GM19043 (cell line): ENCODE measurements around the gene RABEPK.
"Not testable (repeated sequence)": the region's sequence is repeated elsewhere in the genome, so short reads cannot be mapped to it uniquely, and the experiment has no call there.

Experiments used
- ATAC-seq: cut with Tn5 transposase; IDR thresholded peaks from one replicate; pipeline ENCODE4 v1.9.1; 2021; ENCODE audit warnings: low read depth; ENCODE audit not compliant: unreplicated experiment

RABEPK gene

DNA sequence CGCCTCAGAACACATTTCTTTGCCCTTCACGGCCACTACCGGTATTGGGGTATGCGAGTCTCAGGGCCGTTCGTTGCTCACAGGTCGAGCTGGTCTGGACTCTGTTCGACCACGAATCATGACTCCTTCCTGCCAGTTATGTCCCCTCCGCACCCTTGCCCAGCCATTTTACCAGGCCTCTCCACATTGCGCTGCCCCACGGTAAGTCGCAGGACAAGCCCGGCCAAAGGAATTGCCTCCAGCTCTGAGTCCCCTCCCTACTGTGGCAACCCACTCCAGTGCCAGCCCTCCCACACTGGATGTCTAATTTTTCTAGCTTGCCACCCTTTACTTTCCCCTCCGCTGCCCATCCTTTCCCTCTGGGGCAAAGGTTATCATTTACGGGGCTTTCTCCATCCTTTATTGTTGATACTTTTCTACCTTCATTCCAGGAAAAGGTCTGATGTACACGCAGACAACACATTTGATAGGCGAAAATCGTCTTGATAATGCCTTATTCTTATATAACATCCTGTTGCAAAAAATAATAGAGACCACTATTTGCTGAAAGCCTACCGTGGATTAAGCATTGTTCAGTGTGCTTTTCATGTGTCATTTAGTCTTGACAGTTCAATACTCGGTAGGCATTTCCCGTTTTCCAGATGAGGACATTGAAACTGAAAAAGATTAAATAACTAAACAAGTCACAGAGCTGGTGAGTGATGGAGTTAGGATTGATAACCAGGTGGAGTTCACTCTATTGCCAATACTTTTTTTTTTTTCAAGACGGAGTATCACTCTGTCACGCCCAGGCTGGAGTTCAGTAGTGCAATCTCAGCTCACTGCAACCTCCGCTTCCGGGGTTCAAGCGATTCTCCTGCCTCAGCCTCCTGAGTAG lies 41.8 kb downstream of the RABEPK start:
- peak; percentile 10 for ATAC-seq

DNA sequence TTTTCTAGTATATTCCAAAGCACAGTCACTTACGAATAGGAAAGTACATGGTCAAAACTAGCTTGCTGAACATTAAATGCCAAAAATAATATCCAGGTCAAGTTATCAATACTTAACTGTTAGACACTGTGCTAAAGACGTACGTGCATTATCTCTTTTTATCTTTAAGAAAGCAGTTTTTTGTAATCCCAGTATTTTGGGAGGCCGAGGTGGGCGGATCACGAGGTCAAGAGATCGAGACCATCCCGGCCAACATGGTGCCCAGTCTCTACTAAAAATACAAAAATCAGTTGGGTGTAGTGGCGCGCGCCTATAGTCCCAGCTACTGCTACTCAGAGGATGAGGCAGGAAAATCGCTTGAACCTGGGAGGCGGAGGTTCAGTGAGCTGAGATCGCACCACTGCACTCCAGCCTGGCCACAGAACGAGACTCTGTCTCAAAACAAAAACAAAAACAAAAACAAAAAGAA lies 43.5 kb downstream of the RABEPK start:
- ATAC-seq: no peak

DNA sequence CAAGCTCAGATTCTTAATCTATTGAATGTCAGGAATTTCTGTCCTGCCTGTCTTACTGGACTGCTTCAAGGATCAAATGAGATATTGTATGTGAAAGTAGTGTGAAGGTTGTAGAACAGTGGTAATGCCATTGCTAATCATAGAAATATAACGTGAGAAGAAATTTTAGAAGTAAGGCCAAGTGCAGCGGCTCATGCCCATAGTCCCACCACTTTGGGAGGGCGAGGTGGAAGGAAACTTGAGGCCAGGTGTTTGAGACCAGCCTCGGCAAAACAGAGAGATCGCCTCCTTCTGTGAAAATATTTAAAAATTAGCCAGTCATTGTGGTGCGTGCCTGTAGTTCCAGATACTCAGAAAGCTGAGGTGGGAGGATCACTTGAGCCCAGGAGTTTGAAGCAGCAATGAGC lies 45.9 kb downstream of the RABEPK start:
- no peak for ATAC-seq

DNA sequence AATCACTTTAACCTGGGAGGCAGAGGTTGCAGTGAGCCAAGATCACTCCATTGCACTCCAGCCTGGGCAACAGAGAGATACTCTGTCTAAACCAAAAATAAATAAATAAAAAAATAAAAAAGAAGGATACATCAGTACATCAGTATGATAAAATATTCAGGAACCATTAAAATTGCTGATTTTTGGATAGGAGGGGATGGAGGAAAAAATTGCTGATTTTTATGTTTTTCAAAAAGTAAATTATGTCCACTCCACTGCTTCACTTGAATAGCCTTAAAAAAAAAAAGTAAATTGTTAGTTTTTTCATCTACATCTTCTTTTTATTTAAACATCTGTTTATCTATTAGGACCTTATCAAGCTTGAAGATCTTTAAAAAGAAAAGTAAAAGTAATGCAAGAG lies 53.9 kb downstream of the RABEPK start:
- ATAC-seq: no peak

DNA sequence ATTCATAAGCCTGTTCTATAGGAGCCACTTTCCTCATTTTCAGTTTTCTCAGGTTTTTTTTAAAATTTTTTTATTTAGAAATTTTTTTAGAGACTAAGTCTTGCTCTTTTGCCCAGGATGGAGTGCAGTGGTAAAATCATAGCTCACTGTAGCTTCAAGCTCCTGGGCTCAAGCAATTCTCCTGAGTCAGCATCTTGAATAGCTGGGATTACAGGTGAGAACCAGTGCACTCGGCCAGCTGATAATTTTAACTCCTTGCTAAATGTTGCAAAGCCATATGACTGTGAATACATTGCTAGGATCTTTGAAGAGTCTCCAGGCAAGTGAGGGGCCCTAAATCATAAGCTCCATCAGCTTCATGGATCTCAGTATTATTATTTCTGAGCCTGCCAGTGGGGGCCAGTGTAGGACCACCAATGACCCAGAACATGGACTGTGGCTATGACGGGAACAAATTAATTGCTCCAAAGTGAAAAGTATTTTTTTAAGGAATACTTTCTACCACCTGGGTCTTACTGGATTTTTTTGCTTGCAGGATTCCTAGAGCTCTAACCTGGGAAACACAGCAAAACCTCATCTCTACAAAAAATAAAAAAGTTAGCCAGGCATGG lies 55.5 kb downstream of the RABEPK start:
- ATAC-seq: no peak

DNA sequence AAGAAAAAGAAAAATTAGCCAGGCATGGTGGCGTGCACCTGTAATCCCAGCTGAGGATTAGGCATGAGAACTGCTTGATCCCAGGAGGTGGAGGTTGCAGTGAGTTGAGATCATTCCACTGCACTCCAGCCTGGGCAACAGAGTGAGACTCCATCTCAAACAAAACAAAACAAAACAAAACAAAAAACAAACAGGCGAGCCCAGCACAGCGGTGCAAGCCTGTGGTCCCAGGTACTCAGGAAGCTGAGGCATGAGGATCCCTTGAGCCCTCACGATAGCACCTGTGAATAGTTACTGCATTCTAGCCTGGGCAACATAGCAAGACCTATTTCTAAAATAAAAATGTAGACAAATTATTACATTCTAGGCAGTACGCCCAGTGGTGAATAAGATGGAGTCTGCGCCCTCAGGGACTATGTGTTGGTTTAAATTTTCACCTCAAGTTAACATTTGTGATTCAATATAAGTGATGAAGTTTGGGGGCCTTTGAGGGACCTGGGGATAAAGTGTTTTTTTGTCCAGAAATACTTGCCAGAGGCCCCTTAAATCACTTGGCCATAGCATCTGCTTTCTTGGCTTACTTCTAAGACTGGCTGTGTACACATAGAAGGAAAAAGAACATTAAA lies 57.9 kb downstream of the RABEPK start:
- ATAC-seq: no peak

DNA sequence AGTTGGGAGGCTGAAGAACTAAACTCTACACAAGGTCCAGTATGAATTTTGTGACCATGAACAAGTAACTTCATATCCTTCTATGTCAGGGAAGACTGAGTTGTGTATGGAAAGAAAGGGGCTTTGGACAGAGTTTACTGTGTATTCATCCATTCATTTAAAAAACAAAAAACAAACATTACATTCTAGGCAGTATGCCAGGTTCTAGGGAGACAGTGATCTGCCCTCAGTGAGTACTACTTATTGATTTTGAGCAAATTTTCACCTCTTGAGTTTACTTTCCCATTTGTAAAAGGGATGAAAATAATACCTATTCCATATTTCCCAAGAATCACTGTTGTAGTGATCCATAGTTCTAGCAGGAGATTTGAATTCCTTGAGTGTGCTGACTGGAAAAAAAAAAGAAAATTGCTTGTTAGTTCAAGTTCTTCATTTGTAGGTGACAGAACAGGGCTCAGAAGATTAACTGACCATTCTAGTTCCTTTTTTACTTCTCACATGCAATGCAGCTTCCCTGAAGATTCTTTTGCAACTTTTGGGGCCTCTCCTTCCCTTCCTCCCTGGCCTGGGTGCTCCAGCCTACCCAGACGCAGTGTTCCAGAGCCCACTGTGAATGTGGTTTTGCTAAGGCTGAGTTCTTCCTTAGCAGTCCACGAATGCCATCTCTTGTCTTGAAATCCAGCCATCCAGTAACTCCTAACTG lies 58.6 kb downstream of the RABEPK start:
- no peak for ATAC-seq

DNA sequence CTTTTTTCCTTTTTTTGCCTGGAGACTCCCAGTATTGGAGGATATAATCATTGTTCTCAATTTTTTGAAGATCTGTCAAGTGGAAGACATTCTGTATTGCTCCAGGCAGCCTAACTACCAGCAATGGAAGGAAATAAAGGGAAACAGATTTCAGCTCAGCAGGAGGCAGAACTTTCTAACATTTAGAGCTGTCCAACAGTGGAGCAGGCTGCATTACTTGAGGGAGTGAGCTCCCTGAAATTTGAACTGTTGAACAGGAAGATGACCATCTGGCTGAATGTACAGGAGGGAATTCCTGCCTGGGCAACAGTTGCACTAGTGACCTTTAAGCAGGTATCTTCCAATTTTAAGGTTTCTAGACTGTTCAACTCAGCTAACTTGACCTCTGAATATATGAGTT lies 60.2 kb downstream of the RABEPK start:
- ATAC-seq: no peak

DNA sequence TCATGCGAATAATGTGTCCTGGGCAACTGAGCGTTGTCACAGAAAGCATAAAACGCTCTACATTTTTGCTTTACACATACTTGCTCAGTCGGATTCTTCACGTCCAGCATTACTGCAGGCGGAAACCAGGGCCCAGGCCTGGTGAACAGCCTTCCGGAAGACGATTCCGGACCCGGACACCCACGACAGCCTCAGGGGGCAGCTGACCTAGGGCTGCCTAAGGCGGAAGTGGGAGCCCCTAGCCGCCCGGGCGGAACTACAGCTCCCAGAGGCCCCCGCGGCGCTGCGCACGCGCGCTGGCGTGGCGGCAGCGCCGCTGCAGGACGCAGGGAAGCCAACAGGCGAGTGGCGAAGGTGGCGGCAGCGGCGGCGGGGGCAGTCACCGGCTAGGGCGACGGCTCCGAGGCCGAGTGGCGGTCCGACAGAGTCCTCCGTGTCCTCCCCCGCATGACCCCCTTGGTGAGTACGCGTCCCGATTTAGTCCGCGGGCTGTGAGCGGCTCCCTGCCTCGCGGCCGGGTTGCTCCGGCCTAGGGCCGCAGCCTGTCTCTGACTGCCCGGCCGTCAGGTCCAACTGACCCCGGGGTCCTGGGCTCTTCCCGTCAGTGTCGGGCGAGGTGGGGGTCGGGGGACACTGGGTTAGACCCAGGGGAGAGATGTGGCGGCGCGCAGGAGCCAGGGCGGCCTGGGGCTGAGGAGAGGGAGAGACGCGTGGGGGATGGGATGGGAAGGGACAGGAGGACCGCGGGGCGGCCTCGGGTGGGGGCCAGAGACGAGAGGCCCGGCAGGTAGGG lies 61.4 kb downstream of the RABEPK start, which contains the start of gene GAPVD1:
Gene GAPVD1 (plus strand): TSS at position 326 of the 793 bp plus-strand sequence. CDS start 37,096 bp downstream, outside the sequence.
- ATAC-seq: peak; percentile 97

DNA sequence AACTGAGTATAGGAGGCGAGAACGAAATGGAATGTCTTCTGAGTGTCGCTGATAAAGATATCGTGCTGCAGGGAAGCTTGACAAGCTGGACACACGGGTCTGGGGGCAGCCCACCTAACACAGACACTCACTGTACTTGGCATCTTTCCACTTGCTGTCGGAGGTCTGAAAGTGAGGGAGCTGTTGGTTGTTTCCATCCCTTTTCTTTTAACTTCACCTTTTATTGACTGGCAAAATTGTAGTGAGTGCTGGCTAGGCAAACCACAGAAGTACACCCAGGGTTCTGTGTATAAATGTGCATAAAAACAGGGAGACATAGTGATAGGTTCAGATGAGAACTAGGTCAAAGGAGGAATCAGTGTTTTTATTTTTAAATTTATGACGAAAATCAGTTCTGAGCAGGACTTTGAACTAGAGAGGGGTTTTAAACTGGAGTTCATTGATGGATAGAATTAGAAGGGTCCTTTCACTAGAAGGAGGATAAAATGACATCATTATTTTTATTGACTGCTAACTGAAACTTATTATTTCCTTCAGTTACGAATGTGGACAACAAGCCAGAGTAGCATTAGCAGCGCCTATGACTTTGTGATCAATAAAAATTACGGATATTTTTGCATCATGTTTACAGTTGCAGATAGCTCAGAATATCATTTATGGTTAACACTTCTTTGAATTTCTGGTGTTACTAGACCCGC lies 62.1 kb downstream of the RABEPK start:
- ATAC-seq: no peak

DNA sequence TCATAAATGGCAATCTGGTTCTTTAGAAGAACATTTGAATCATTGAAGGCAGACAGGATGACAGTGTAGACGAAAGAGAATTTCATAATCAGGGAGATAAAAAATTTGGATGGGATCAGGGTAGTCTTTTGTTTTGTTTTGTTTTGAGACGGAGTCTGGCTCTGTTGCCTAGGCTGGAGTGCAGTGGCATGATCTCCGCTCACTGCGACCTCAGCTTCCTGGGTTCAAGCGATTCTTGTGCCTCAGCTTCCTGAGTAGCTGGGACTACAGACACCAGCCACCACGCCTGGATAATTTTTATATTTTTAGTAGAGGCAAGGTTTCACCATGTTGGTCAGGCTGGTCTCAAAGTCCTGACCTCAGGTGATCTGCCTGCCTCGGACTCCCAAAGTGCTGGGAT lies 63.7 kb downstream of the RABEPK start:
- ATAC-seq: not testable (repeated sequence)

DNA sequence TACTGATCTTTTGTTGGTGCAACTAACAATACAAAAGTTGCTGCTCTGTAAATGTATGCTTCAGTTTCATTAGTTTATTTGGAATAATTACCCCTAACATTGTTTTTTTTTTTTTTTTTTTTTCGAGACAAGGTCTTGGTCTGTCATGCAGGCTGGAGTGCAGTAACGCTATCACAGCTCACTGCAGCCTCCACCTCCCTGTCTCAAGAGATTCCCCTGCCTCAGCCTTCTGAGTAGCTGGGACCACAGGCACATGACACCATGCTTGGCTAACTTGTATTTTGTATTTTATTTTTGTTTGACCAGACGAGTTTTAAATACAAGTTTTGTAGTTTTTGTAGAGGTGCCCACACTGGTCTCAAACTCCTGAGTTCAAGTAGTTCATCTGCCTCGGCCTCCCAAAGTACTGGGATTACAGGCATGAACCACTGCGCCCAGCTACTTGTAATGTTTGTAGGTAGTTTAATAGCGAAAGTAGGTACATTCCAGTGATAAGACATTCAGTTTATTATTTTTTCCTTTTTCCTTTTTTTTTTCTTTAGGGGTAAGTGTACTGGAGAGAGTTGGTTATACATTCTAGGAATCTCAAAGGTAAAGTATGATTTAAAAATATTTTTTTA lies 68.2 kb downstream of the RABEPK start:
- ATAC-seq: no peak

DNA sequence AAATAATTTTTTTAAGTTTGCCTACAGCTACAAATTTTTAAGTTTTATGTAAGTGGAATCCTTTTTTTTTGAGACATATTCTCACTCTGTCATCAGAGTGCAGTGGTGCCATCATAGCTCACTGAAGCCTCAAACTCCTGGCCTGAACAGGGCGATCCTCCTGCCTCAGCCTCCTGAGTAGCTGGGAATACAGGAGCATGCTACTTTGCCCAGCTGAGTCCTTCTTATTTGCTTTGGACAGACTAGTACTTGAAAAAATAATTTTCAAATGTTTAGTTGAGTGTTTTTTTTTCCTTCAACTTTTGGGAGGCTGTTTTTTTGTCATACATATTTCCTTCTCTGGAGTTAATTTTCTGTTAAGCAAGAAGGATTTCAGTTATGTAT lies 68.7 kb downstream of the RABEPK start:
- ATAC-seq: no peak

DNA sequence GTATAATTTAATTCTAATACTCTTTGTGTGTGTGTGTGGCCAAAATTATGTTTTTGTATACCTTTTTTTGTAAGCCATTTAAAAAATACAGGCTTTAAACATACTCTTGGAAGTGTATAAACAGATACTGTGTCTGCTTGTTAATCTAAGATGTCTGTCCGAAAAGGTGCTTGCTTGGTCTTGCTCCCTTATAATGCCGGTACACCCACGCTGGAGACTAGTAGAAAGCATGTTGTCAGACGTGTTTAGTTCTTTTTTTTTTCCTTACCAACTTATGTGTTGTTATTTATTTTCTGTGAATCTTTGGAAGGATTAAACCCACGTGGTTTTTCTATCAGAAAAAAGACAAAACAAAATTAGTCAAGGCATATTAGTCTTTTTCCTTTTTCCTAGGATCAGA lies 70.7 kb downstream of the RABEPK start:
- ATAC-seq: no peak

DNA sequence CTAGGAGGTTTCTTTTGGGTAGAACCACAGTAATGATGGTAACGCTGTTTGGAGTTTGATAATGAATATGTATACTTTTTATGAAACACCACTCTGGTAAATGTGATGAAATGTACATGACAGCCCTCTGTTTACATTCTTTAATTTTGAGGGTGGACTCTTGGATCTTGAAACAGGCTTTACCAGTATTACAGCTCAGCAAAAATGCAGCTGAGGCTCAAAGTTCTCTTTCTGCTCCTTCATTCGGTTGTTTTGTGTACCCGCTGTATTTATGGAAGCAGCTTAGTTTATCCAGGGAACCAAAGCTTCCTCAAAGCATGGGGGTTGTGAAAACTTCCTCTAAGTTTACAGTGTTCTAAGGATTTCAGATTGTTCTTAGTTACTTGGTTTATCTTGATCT lies 72.4 kb downstream of the RABEPK start:
- ATAC-seq: no peak

DNA sequence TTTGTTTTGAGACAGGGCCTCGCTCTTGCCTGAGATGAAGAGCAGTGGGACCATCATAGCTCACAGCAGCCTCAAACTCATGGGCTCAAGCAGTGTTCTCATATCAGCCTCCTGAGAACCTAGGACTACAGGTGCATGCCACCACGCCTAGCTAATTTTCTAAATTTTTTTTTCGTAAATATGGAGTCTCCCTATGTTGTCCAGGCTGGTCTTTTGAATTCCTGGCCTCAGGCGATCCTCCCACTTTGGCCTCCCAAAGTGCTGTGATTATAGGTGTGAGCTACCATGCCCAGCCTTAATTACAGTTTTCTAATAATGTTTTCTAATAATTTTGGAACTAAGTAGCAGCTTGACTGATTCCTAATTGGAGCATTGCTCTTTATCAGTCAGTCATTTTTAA lies 76.4 kb downstream of the RABEPK start:
- ATAC-seq: no peak

DNA sequence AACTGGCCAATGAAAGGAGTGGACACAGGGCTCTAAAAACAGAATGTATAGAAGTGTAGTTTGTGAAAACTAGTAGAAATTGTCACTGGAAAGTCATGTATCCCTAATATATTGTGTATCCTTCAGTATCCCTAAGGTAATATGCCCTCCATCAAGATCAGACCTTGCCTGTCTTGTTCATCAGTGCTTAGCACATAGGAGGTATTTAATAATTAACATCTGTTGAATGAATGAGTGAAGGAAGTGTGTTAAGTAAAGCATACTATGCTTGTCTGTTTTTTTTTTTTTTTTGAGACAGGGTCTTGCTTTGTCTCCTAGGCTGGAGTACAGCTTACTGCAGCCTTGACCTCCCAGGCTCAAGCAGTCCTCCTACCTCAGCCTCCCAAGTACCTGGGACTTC lies 77.1 kb downstream of the RABEPK start:
- ATAC-seq: no peak

DNA sequence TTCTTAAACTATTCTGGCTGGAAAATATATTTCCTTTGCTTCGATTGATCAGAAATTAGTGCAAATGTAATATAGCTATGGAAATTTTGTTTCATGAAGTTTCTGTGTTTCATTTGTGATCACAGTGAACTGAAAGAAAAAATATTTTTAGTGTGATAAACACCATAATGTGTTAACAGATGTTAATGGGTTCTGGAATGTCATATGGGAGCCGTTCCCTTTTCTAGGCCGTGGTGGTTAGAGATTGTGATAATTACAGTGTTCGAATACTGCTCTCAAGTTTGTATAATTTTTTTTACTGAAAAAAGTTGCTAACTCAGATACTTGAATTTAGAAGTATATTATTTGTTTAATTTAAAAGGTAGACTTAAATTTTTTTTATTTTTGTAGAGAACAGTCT lies 80.6 kb downstream of the RABEPK start:
- no peak for ATAC-seq
